ENCODE results near the gene YPEL5. TPM values are rescaled to one million over a fixed set of nuclear protein-coding genes. Genes with fewer than 3 reads are reported as not detected.
"Not testable (repeated sequence)": the region's sequence is repeated elsewhere in the genome, so short reads cannot be mapped to it uniquely, and the experiment has no call there.

YPEL5 gene
- total RNA-seq, 2 experiments from 2014 or later, result 43.3 to 43.4 TPM

- Mint-ChIP-seq H3K4me1 (ENCODE audit: low read depth) (peaks cover 31% of the 10 kb centered on the region), H3K4me3 (no peak overlapping the region), H3K9me3 (no peaks in the 10 kb centered on the region), H3K27me3 (no peaks in the 10 kb centered on the region), H3K36me3 (no peaks in the 10 kb centered on the region), H3K27ac (no peak overlapping the region)
- ChIA-PET CTCF (interaction anchor here (1.0 kb wide), 1 partner anchor 23 kb away, joined by 3 read pairs; no protein-coding TSS in a partner anchor), POLR2A (interaction anchor here (0.5 kb wide), 1 partner anchor 50 kb away, joined by 3 read pairs; no protein-coding TSS in a partner anchor)
- DNase-seq, result no peak
- intact Hi-C loops (cut with micrococcal nuclease), result loop anchor here (10.0 kb wide), 2 partner anchors 826 to 1126 kb away; no protein-coding TSS in a partner anchor
Observed at GRCh38 chr2:30141136-30141535, 5.7 kb upstream of the YPEL5 start.

GRCh38 chr2:30144260-30144659 is 2.5 kb upstream of the YPEL5 start:
- peak overlapping the region; percentile 1 for H3K27ac Mint-ChIP-seq
- CTCF ChIA-PET, result interaction anchor here (1.0 to 1.7 kb wide), 2 partner anchors 21 to 568 kb away, joined by 3 to 6 read pairs; no protein-coding TSS in a partner anchor
- POLR2A ChIA-PET, result interaction anchor here (0.8 to 1.0 kb wide), 2 partner anchors 9 to 12 kb away, joined by 3 read pairs; no protein-coding TSS in a partner anchor

DNA sequence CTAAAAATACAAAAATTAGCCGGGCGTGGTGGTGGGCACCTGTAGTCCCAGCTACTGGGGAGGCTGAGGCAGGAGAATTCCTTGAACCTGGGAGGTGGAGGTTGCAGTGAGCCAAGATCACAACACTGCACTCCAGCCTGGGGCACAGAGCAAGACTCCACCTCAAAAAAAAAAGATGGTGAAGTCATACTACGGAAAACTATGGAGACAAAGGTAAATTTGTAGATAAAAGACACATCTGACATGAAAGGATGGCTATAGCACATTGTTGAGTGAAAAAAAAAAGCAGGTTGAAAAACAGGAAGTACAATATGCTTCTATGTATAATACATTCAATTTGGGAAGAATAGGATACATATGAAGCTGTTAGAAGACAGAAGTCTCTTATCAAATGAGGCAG is 1.9 kb upstream of the YPEL5 start:
- H3K9me3 Mint-ChIP-seq, DNase-seq, H3K27me3 Mint-ChIP-seq, H3K36me3 Mint-ChIP-seq, POLR2A ChIA-PET, H3K4me3 Mint-ChIP-seq: not testable (repeated sequence)
- Mint-ChIP-seq H3K27ac (peak overlapping the region; percentile 68), H3K4me1 (ENCODE audit: low read depth) (peaks cover 40% of the 10 kb centered on the region)
- CTCF ChIA-PET, result interaction anchor here (1.7 to 2.1 kb wide), 2 partner anchors 20 to 567 kb away, joined by 6 to 15 read pairs; no protein-coding TSS in a partner anchor
- intact Hi-C loops (cut with micrococcal nuclease), result loop anchor here (5.0 to 10.0 kb wide), 7 partner anchors 302 to 1753 kb away; partner anchors contain the start of genes CLIP4, FOSL2 and LCLAT1

More at GRCh38 chr2:30144260-30144659, 2.5 kb upstream of the YPEL5 start:
- no peaks in the 10 kb centered on the region for H3K27me3 Mint-ChIP-seq
- peaks cover 40% of the 10 kb centered on the region for H3K4me1 Mint-ChIP-seq (ENCODE audit: low read depth)
- H3K9me3 Mint-ChIP-seq, result no peaks in the 10 kb centered on the region
- intact Hi-C loops (cut with micrococcal nuclease), result loop anchor here (10.0 kb wide), 2 partner anchors 829 to 1129 kb away; no protein-coding TSS in a partner anchor
- H3K4me3 Mint-ChIP-seq, result no peak overlapping the region
- no peaks in the 10 kb centered on the region for H3K36me3 Mint-ChIP-seq
- no peak for DNase-seq

GRCh38 chr2:30145826-30146336 is 926 bp upstream of the YPEL5 start:
- intact Hi-C loops (cut with micrococcal nuclease), result loop anchor here (1.0 to 10.0 kb wide), 11 partner anchors 85 to 1754 kb away; partner anchors contain the start of genes CLIP4, FOSL2, LBH and LCLAT1
- H3K4me1 Mint-ChIP-seq (ENCODE audit: low read depth), result peaks cover 48% of the 10 kb centered on the region
- ChIA-PET POLR2A (interaction anchor here (0.8 to 5.3 kb wide), 9 partner anchors 7 to 302 kb away, joined by 3 to 43 read pairs (median 7); partner anchors contain the start of genes LBH and LCLAT1), CTCF (interaction anchor here (0.7 to 7.2 kb wide), 5 partner anchors 12 to 566 kb away, joined by 3 to 102 read pairs (median 5); no protein-coding TSS in a partner anchor)
- H3K27ac Mint-ChIP-seq, result peak overlapping the region; percentile 95
- peak overlapping the region; percentile 82 for H3K4me3 Mint-ChIP-seq
- no peaks in the 10 kb centered on the region for H3K27me3 Mint-ChIP-seq
- H3K36me3 Mint-ChIP-seq, result peaks cover 5% of the 10 kb centered on the region
- no peak for DNase-seq
- H3K9me3 Mint-ChIP-seq, result no peaks in the 10 kb centered on the region

DNA sequence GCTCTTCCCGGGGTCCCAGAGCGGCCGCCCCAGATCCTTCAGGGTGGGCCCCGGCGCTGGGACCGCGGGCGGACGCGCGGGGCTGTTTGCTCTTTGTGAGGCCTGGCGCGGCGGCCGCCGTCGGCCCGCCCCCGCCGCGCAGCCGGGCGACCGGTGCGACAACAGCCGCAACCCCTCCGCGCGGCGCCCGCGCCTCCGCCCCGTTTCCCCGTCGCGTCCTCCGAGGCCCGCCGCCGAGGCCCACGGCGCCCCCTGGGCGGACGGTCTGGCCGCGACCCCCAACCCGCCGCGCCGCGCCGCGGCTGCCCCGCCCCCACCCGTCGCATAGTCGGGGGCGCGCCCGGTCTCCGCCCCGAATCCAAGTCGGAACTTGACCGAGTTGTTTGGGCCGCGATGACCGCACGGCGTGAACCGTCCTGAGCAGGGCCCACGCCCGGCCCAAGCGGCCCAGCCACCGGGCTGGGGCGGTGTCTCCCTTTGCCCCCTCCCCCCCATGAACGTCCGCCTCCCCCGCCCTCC is 448 bp downstream of the YPEL5 start:
- H3K4me1 Mint-ChIP-seq (ENCODE audit: low read depth), result peaks cover 55% of the 10 kb centered on the region
- ChIA-PET POLR2A (interaction anchor here (0.8 to 5.3 kb wide), 6 partner anchors 8 to 300 kb away, joined by 4 to 43 read pairs (median 8); partner anchors contain the start of genes LBH and LCLAT1), CTCF (interaction anchor here (0.7 to 7.2 kb wide), 11 partner anchors 10 to 565 kb away, joined by 3 to 102 read pairs (median 4); no protein-coding TSS in a partner anchor)
- H3K27me3 Mint-ChIP-seq, result no peaks in the 10 kb centered on the region
- peak; percentile 39 for DNase-seq
- peaks cover 6% of the 10 kb centered on the region for H3K36me3 Mint-ChIP-seq
- peak overlapping the region; percentile 64 for H3K4me3 Mint-ChIP-seq
- no peak overlapping the region for H3K27ac Mint-ChIP-seq
- no peaks in the 10 kb centered on the region for H3K9me3 Mint-ChIP-seq
- intact Hi-C loops (cut with micrococcal nuclease), result loop anchor here (2.0 to 10.0 kb wide), 8 partner anchors 300 to 1755 kb away; partner anchors contain the start of genes CLIP4, FOSL2, LCLAT1 and WDR43

- no peaks in the 10 kb centered on the region for H3K9me3 Mint-ChIP-seq
- ChIA-PET POLR2A (interaction anchor here (1.0 to 5.3 kb wide), 4 partner anchors 9 to 85 kb away, joined by 3 to 43 read pairs (median 10); partner anchors contain the start of gene LBH), CTCF (interaction anchor here (0.7 to 7.2 kb wide), 12 partner anchors 9 to 563 kb away, joined by 3 to 102 read pairs (median 4); no protein-coding TSS in a partner anchor)
- intact Hi-C loops (cut with micrococcal nuclease), result loop anchor here (1.0 to 10.0 kb wide), 9 partner anchors 8 to 1756 kb away; partner anchors contain the start of genes CLIP4, FOSL2, LCLAT1 and WDR43
- peak; percentile 83 for DNase-seq
- no peaks in the 10 kb centered on the region for H3K27me3 Mint-ChIP-seq
- peaks cover 56% of the 10 kb centered on the region for H3K4me1 Mint-ChIP-seq (ENCODE audit: low read depth)
- peak overlapping the region; percentile 42 for H3K27ac Mint-ChIP-seq
- H3K4me3 Mint-ChIP-seq, result peak overlapping the region; percentile 64
- peaks cover 6% of the 10 kb centered on the region for H3K36me3 Mint-ChIP-seq
Observed at GRCh38 chr2:30147715-30148610, 1.2 kb downstream of the YPEL5 start.

DNA sequence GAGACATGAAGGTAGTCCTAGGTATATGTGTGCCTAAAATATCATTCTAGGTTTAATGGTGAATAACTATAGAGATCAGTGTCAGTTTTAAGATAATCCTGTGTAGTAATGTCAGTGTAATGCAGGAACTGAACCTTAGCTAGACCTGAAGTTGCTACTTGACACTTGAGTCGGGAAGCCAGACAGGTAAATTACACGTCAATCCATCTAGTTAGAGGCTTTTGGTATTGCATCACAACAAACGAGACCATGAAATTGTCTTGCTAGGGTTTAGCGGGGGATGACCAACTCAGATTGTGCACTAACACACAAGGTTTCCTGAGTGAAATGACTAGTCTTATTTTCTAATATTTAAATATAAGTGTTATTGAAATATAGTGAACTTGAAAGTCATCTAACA is 2.0 kb downstream of the YPEL5 start:
- DNase-seq, result no peak
- Mint-ChIP-seq H3K27me3 (no peaks in the 10 kb centered on the region), H3K27ac (peak overlapping the region; percentile 52), H3K9me3 (no peaks in the 10 kb centered on the region), H3K4me3 (peak overlapping the region; percentile 64), H3K36me3 (peaks cover 8% of the 10 kb centered on the region), H3K4me1 (ENCODE audit: low read depth) (peaks cover 60% of the 10 kb centered on the region)
- intact Hi-C loops (cut with micrococcal nuclease), result loop anchor here (1.0 to 10.0 kb wide), 8 partner anchors 7 to 1757 kb away; partner anchors contain the start of genes CLIP4, FOSL2 and LCLAT1
- CTCF ChIA-PET, result interaction anchor here (0.7 to 7.2 kb wide), 8 partner anchors 11 to 562 kb away, joined by 3 to 102 read pairs (median 7); no protein-coding TSS in a partner anchor
- POLR2A ChIA-PET, result interaction anchor here (1.0 to 5.3 kb wide), 3 partner anchors 10 to 84 kb away, joined by 3 to 43 read pairs (median 5); partner anchors contain the start of gene LBH

- peaks cover 11% of the 10 kb centered on the region for H3K36me3 Mint-ChIP-seq
- no peaks in the 10 kb centered on the region for H3K9me3 Mint-ChIP-seq
- peaks cover 63% of the 10 kb centered on the region for H3K4me1 Mint-ChIP-seq (ENCODE audit: low read depth)
- CTCF ChIA-PET, result interaction anchor here (0.7 to 7.2 kb wide), 8 partner anchors 11 to 562 kb away, joined by 3 to 102 read pairs (median 7); no protein-coding TSS in a partner anchor
- no peaks in the 10 kb centered on the region for H3K27me3 Mint-ChIP-seq
- DNase-seq, result peak; percentile 37
- intact Hi-C loops (cut with micrococcal nuclease), result loop anchor here (5.0 to 10.0 kb wide), 7 partner anchors 298 to 1757 kb away; partner anchors contain the start of genes CLIP4, FOSL2 and LCLAT1
- peak overlapping the region; percentile 52 for H3K27ac Mint-ChIP-seq
- peak overlapping the region; percentile 46 for H3K4me3 Mint-ChIP-seq
- POLR2A ChIA-PET, result interaction anchor here (0.9 to 5.3 kb wide), 3 partner anchors 10 to 273 kb away, joined by 4 to 43 read pairs (median 5); partner anchors contain the start of gene LBH
Observed at GRCh38 chr2:30149513-30149912, 2.7 kb downstream of the YPEL5 start.

GRCh38 chr2:30149976-30150375 is 3.2 kb downstream of the YPEL5 start:
- Mint-ChIP-seq H3K9me3 (no peaks in the 10 kb centered on the region), H3K36me3 (peaks cover 11% of the 10 kb centered on the region), H3K27me3 (no peaks in the 10 kb centered on the region), H3K27ac (peak overlapping the region; percentile 78), H3K4me3 (peak overlapping the region; percentile 16), H3K4me1 (ENCODE audit: low read depth) (peaks cover 61% of the 10 kb centered on the region)
- no peak for DNase-seq
- intact Hi-C loops (cut with micrococcal nuclease), result loop anchor here (5.0 to 10.0 kb wide), 7 partner anchors 297 to 1758 kb away; partner anchors contain the start of genes CLIP4, FOSL2 and LCLAT1
- ChIA-PET CTCF (interaction anchor here (0.9 to 7.2 kb wide), 11 partner anchors 9 to 1020 kb away, joined by 3 to 102 read pairs (median 3); no protein-coding TSS in a partner anchor), POLR2A (interaction anchor here (0.9 to 5.3 kb wide), 4 partner anchors 11 to 272 kb away, joined by 4 to 43 read pairs (median 6); partner anchors contain the start of gene LBH)

DNA sequence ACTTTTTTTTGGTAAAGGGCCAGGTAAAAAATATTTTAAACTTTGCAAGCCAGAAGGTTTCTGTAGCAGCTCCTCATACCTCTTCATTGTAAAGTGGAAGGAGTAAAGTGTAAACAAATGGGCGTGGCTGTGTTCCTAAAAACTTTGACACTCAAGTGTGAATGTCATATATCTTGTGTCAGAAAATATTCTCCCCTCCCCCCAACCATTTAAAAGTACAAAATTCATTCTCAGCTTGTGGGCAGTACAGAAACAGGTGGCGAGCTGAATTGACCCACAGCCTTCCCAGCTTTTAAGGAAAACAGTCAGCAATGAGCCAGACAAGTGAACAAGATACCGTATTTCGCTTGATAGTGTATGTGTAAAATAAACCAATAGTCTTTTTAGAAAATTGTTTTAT is 4.0 kb downstream of the YPEL5 start:
- ChIA-PET POLR2A (interaction anchor here (1.1 to 5.3 kb wide), 2 partner anchors 14 to 82 kb away, joined by 6 to 43 read pairs; partner anchors contain the start of gene LBH), CTCF (interaction anchor here (0.9 to 7.2 kb wide), 10 partner anchors 8 to 1019 kb away, joined by 3 to 102 read pairs (median 4); no protein-coding TSS in a partner anchor)
- intact Hi-C loops (cut with micrococcal nuclease), result no loop called here
- peak overlapping the region; percentile 9 for H3K27ac Mint-ChIP-seq
- no peaks in the 10 kb centered on the region for H3K9me3 Mint-ChIP-seq
- H3K4me1 Mint-ChIP-seq (ENCODE audit: low read depth), result peaks cover 63% of the 10 kb centered on the region
- H3K4me3 Mint-ChIP-seq, result no peak overlapping the region
- no peak for DNase-seq
- H3K27me3 Mint-ChIP-seq, result no peaks in the 10 kb centered on the region
- H3K36me3 Mint-ChIP-seq, result peaks cover 11% of the 10 kb centered on the region

Data from activated CD4-positive, alpha-beta memory T cell treated with anti-CD3 and anti-CD28 coated beads for 36 hours (primary cell).